Measurements from ENCODE around the gene TMEM176A. TPM values are rescaled to one million over a fixed set of nuclear protein-coding genes. Genes with fewer than 3 reads are reported as not detected.

TMEM176A gene
- total and polyA plus RNA-seq, 2 donors (not counting 1 experiment from before 2014, with no cell fraction given) = 0.12 to 14.2 TPM

- TF ChIP-seq EZH2 (IDR thresholded peaks at IDR 0.05; ENCODE audit: low read length, missing control alignments) (no peak), CTCF (conservative IDR thresholded peaks at IDR 0.05 in 1 of 2, IDR thresholded peaks at IDR 0.05 in 1 of 2; ENCODE audit: low read depth in 1 of 2, low read length in 2 of 2) (no peak)
- H3K36me3 ChIP-seq (ENCODE audit: control insufficient read depth, insufficient read depth, low read length) = no peaks in the 10 kb centered on the region
- no peaks in the 10 kb centered on the region for H3K4me1 ChIP-seq (ENCODE audit: control insufficient read depth, extremely low read depth, insufficient read depth, low read length)
- H2AFZ ChIP-seq (ENCODE audit: low read length) = no peak overlapping the region
- no peaks in the 10 kb centered on the region for H3K27me3 ChIP-seq (ENCODE audit: control insufficient read depth, insufficient read depth, low read length)
- H3K4me3 ChIP-seq (replicated peaks in 1 of 4; ENCODE audit: control extremely low read depth in 1 of 4, insufficient read depth in 1 of 4, low read depth in 3 of 4, low read length in 4 of 4) = no peak overlapping the region
- H3K4me2 ChIP-seq (ENCODE audit: extremely low read depth, insufficient read depth, low read length) = no peak overlapping the region
- no peaks in the 10 kb centered on the region for H3K79me2 ChIP-seq (ENCODE audit: control insufficient read depth, insufficient read depth, low read length)
- H3K27ac ChIP-seq (ENCODE audit: insufficient read depth, low read length) = no peak overlapping the region
- H3K9me3 ChIP-seq (ENCODE audit: control insufficient read depth, insufficient read depth, low read depth, low read length) = no peaks in the 10 kb centered on the region
- no peak overlapping the region for H3K9ac ChIP-seq (ENCODE audit: insufficient read depth, low read length)
- no peaks in the 10 kb centered on the region for H4K20me1 ChIP-seq (ENCODE audit: control insufficient read depth, extremely low read depth, insufficient read depth, low read length)
- no peak for DNase-seq (ENCODE audit: low read depth in 2 of 2)
Measured at GRCh38 chr7:150824379-150825177, 24.0 kb downstream of the TMEM176A start.

GRCh38 chr7:150826061-150826849 is 25.7 kb downstream of the TMEM176A start:
- H3K79me2 ChIP-seq (ENCODE audit: control insufficient read depth, insufficient read depth, low read length) = no peaks in the 10 kb centered on the region
- no peaks in the 10 kb centered on the region for H3K27me3 ChIP-seq (ENCODE audit: control insufficient read depth, insufficient read depth, low read length)
- H3K4me2 ChIP-seq (ENCODE audit: extremely low read depth, insufficient read depth, low read length) = no peak overlapping the region
- TF ChIP-seq CTCF (conservative IDR thresholded peaks at IDR 0.05 in 1 of 2, IDR thresholded peaks at IDR 0.05 in 1 of 2; ENCODE audit: low read depth in 1 of 2, low read length in 2 of 2) = no peak
- TF ChIP-seq EZH2 (IDR thresholded peaks at IDR 0.05; ENCODE audit: low read length, missing control alignments) = no peak
- H2AFZ ChIP-seq (ENCODE audit: low read length) = no peak overlapping the region
- H3K9ac ChIP-seq (ENCODE audit: insufficient read depth, low read length) = no peak overlapping the region
- no peaks in the 10 kb centered on the region for H3K9me3 ChIP-seq (ENCODE audit: control insufficient read depth, insufficient read depth, low read depth, low read length)
- H3K27ac ChIP-seq (ENCODE audit: insufficient read depth, low read length) = no peak overlapping the region
- H3K4me1 ChIP-seq (ENCODE audit: control insufficient read depth, extremely low read depth, insufficient read depth, low read length) = no peaks in the 10 kb centered on the region
- DNase-seq (ENCODE audit: low read depth in 2 of 2) = no peak
- no peaks in the 10 kb centered on the region for H3K36me3 ChIP-seq (ENCODE audit: control insufficient read depth, insufficient read depth, low read length)
- H3K4me3 ChIP-seq (replicated peaks in 1 of 4; ENCODE audit: control extremely low read depth in 1 of 4, insufficient read depth in 1 of 4, low read depth in 3 of 4, low read length in 4 of 4) = no peak overlapping the region
- no peaks in the 10 kb centered on the region for H4K20me1 ChIP-seq (ENCODE audit: control insufficient read depth, extremely low read depth, insufficient read depth, low read length)

- TF ChIP-seq CTCF (conservative IDR thresholded peaks at IDR 0.05 in 1 of 2, IDR thresholded peaks at IDR 0.05 in 1 of 2; ENCODE audit: low read depth in 1 of 2, low read length in 2 of 2) = no peak
- no peak for TF ChIP-seq EZH2 (IDR thresholded peaks at IDR 0.05; ENCODE audit: low read length, missing control alignments)
- no peaks in the 10 kb centered on the region for H3K36me3 ChIP-seq (ENCODE audit: control insufficient read depth, insufficient read depth, low read length)
- no peak overlapping the region for H3K4me3 ChIP-seq (replicated peaks in 1 of 4; ENCODE audit: control extremely low read depth in 1 of 4, insufficient read depth in 1 of 4, low read depth in 3 of 4, low read length in 4 of 4)
Measured at GRCh38 chr7:150828384-150828783, 27.8 kb downstream of the TMEM176A start.

More at GRCh38 chr7:150828384-150828783, 27.8 kb downstream of the TMEM176A start:
- Histone ChIP-seq H2AFZ (ENCODE audit: low read length) (no peak overlapping the region), H3K9ac (ENCODE audit: insufficient read depth, low read length) (no peak overlapping the region), H3K4me1 (ENCODE audit: control insufficient read depth, extremely low read depth, insufficient read depth, low read length) (no peaks in the 10 kb centered on the region), H3K4me2 (ENCODE audit: extremely low read depth, insufficient read depth, low read length) (no peak overlapping the region), H3K27ac (ENCODE audit: insufficient read depth, low read length) (no peak overlapping the region), H4K20me1 (ENCODE audit: control insufficient read depth, extremely low read depth, insufficient read depth, low read length) (no peaks in the 10 kb centered on the region), H3K9me3 (ENCODE audit: control insufficient read depth, insufficient read depth, low read depth, low read length) (no peaks in the 10 kb centered on the region), H3K27me3 (ENCODE audit: control insufficient read depth, insufficient read depth, low read length) (no peaks in the 10 kb centered on the region), H3K79me2 (ENCODE audit: control insufficient read depth, insufficient read depth, low read length) (no peaks in the 10 kb centered on the region)
- no peak for DNase-seq (ENCODE audit: low read depth in 2 of 2)
